Measurements from ENCODE around the gene EBF3. TPM values are rescaled to one million over a fixed set of nuclear protein-coding genes. Genes with fewer than 3 reads are reported as not detected.

EBF3 gene
- total and polyA plus RNA-seq, 9 of the 15 experiments (the other 6 are each of a cell fraction or from before 2014, with no cell fraction given) = not detected

DNA sequence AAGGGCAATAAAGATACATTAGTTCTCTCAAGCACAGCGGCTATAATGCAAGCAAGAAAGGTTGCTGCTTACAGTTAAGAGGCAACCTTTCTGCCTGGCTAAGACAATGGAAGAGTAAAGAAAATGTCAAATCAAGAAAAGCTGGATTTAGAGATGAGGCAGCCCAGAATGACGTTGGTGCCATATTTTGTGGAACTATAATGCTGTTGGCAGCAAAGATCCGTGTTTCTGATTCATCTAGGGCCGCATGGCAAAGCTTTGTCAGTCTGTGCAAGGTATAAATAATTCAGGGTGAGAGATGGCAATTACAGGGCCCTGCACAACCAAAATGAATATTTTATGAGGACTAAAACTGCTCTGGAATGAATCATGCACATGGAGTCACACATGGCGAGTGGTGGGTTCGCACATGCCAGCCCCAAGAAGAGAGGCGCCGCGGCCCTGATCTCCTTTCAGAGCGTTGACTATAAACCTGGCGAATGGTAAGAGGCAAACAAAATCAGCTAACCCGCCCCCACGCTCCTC, 76.6 kb downstream of the EBF3 start (continued):
- no peak for TF ChIP-seq ZBTB1 (CRISPR knock-in tag; IDR thresholded peaks at IDR 0.05; ENCODE audit: borderline replicate concordance, low read depth)
- no peak for TF ChIP-seq BDP1 (IDR thresholded peaks at IDR 0.05; ENCODE audit: insufficient read depth, insufficient read length)
- TF ChIP-seq SIN3B (IDR thresholded peaks at IDR 0.05; ENCODE audit: low read depth) = no peak
- no peak for TF ChIP-seq C11orf30 (IDR thresholded peaks at IDR 0.05; ENCODE audit: low read depth)
- TF ChIP-seq E2F3 (CRISPR knock-in tag; IDR thresholded peaks at IDR 0.05) = no peak
- no peak for TF ChIP-seq ZNF644 (tag; IDR thresholded peaks at IDR 0.05; ENCODE audit: low read depth)

DNA sequence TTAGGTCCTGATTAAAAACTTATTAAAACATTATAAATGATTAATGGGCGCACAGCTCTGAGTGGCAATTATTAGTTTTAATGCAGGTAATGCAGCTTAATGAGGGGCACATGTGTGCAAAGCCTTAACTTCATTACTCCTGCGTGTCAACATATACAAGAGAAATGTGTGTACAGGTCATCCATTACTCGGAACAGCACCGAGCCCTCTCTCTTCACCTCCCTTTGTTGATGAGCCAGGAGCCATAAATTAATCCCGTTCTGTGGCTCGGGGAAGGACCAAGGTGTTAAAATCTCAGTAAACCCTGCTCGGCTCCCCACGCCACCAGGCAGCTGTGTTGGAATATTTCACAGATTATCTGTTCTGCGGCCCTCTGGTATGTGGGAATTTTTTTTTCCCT, 77.8 kb downstream of the EBF3 start:
- no peaks in the 10 kb centered on the region for H4K20me1 ChIP-seq (replicated peaks; ENCODE audit: control insufficient read depth, insufficient read depth, low read length)
- DNase-seq (ENCODE audit: extremely low read depth in 1 of 4, low spot score in 3 of 4) (no peak), ATAC-seq (no peak), FAIRE-seq (no peak)
- no peaks in the 10 kb centered on the region for H3K9me3 ChIP-seq (replicated peaks; ENCODE audit: control insufficient read depth, insufficient read depth, low read depth, low read length)
- no TSS peak for BruUV-seq (replicated peaks)
- intact Hi-C loops (cut with micrococcal nuclease) (no loop called here), in situ Hi-C loops (cut with MboI) (no loop called here)
- CTCF ChIA-PET (ENCODE audit: low intra/inter-chr PET ratio) = no interaction called here
- no peak overlapping the region for H3K27ac ChIP-seq (ENCODE audit: extremely low read depth, low read depth, low read length)
- no peak overlapping the region for H3K4me3 ChIP-seq
- H2AFZ ChIP-seq (ENCODE audit: low read depth, low read length) = no peak overlapping the region
- POLR2A ChIA-PET = interaction anchor here (0.7 kb wide), 1 partner anchor 12 kb away, joined by 3 read pairs; no protein-coding TSS in a partner anchor
- H3K79me2 ChIP-seq (ENCODE audit: control insufficient read depth, insufficient read depth, low read length) = no peaks in the 10 kb centered on the region
- peaks cover 2 to 27% of the 10 kb centered on the region in 2 experiments; a peak in 4 of 5 replicates for H3K27me3 ChIP-seq (ENCODE audit: control insufficient read depth in 2 of 2, insufficient read depth in 2 of 2, low read length in 2 of 2)
- H3K9ac ChIP-seq (ENCODE audit: insufficient read depth in 1 of 2, low read depth in 2 of 2, low read length in 2 of 2) = no peak overlapping the region
- no peaks in the 10 kb centered on the region for H3K36me3 ChIP-seq (ENCODE audit: control insufficient read depth, insufficient read depth, low read length)
- no peaks in the 10 kb centered on the region for H3K9me1 ChIP-seq (ENCODE audit: control insufficient read depth, insufficient read depth, low read length)
- 0% methylated on average over 8 of the region's 9 CpGs for WGBS (ENCODE audit: insufficient coverage, low coverage, missing lambda C conversion rate)
- no peak overlapping the region for H3K4me2 ChIP-seq (ENCODE audit: insufficient read depth, low read length)
- H3K4me1 ChIP-seq (replicated peaks in 1 of 2; ENCODE audit: control insufficient read depth in 2 of 2, insufficient read depth in 2 of 2, low read length in 2 of 2) = no peaks in the 10 kb centered on the region
- TF ChIP-seq, protein P1, sequence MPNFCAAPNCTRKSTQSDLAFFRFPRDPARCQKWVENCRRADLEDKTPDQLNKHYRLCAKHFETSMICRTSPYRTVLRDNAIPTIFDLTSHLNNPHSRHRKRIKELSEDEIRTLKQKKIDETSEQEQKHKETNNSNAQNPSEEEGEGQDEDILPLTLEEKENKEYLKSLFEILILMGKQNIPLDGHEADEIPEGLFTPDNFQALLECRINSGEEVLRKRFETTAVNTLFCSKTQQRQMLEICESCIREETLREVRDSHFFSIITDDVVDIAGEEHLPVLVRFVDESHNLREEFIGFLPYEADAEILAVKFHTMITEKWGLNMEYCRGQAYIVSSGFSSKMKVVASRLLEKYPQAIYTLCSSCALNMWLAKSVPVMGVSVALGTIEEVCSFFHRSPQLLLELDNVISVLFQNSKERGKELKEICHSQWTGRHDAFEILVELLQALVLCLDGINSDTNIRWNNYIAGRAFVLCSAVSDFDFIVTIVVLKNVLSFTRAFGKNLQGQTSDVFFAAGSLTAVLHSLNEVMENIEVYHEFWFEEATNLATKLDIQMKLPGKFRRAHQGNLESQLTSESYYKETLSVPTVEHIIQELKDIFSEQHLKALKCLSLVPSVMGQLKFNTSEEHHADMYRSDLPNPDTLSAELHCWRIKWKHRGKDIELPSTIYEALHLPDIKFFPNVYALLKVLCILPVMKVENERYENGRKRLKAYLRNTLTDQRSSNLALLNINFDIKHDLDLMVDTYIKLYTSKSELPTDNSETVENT (CRISPR knock-in tag; IDR thresholded peaks at IDR 0.05) = no peak
- TF ChIP-seq, protein P2, sequence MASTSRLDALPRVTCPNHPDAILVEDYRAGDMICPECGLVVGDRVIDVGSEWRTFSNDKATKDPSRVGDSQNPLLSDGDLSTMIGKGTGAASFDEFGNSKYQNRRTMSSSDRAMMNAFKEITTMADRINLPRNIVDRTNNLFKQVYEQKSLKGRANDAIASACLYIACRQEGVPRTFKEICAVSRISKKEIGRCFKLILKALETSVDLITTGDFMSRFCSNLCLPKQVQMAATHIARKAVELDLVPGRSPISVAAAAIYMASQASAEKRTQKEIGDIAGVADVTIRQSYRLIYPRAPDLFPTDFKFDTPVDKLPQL (IDR thresholded peaks at IDR 0.05; ENCODE audit: extremely low read depth, insufficient read length) = no peak
- TF ChIP-seq DACH1 (IDR thresholded peaks at IDR 0.05; ENCODE audit: partially characterized antibody) (no peak), ZNF23 (CRISPR knock-in tag; IDR thresholded peaks at IDR 0.05) (no peak), ZZZ3 (IDR thresholded peaks at IDR 0.05) (no peak), HMBOX1 (IDR thresholded peaks at IDR 0.05) (no peak), XRCC5 (IDR thresholded peaks at IDR 0.05; ENCODE audit: low read depth, low read length) (no peak)
- TF ChIP-seq, protein P3, sequence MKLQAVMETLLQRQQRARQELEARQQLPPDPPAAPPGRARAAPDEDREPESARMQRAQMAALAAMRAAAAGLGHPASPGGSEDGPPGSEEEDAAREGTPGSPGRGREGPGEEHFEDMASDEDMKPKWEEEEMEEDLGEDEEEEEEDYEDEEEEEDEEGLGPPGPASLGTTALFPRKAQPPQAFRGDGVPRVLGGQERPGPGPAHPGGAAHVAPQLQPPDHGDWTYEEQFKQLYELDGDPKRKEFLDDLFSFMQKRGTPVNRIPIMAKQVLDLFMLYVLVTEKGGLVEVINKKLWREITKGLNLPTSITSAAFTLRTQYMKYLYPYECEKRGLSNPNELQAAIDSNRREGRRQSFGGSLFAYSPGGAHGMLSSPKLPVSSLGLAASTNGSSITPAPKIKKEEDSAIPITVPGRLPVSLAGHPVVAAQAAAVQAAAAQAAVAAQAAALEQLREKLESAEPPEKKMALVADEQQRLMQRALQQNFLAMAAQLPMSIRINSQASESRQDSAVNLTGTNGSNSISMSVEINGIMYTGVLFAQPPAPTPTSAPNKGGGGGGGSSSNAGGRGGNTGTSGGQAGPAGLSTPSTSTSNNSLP (IDR thresholded peaks at IDR 0.05; ENCODE audit: borderline replicate concordance, low read depth, low read length) = no peak
- TF ChIP-seq, protein P4, sequence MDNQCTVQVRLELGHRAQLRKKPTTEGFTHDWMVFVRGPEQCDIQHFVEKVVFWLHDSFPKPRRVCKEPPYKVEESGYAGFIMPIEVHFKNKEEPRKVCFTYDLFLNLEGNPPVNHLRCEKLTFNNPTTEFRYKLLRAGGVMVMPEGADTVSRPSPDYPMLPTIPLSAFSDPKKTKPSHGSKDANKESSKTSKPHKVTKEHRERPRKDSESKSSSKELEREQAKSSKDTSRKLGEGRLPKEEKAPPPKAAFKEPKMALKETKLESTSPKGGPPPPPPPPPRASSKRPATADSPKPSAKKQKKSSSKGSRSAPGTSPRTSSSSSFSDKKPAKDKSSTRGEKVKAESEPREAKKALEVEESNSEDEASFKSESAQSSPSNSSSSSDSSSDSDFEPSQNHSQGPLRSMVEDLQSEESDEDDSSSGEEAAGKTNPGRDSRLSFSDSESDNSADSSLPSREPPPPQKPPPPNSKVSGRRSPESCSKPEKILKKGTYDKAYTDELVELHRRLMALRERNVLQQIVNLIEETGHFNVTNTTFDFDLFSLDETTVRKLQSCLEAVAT (IDR thresholded peaks at IDR 0.05) = no peak
